Activated naive CD4-positive, alpha-beta T cell treated with anti-CD3 and anti-CD28 coated beads, Interleukin-2, amount 50 U/mL, for 24 hours (primary cell): ENCODE data around the gene IL20.
"Not testable (repeated sequence)": the region's sequence is repeated elsewhere in the genome, so short reads cannot be mapped to it uniquely, and the experiment has no call there.

Experiments
- H3K27ac Mint-ChIP-seq: one replicate; pipeline ENCODE4 v1.8.0; 2021; ENCODE audit warnings: mild to moderate bottlenecking, mixed read lengths
- H3K27me3 Mint-ChIP-seq: one replicate; pipeline ENCODE4 v1.8.0; 2021; ENCODE audit warnings: mixed read lengths
- H3K36me3 Mint-ChIP-seq: one replicate; pipeline ENCODE4 v1.8.0; 2021; ENCODE audit warnings: mixed read lengths
- H3K4me1 Mint-ChIP-seq: one replicate; pipeline ENCODE4 v1.8.0; 2021; ENCODE audit warnings: mixed read lengths
- H3K4me3 Mint-ChIP-seq: one replicate; pipeline ENCODE4 v1.8.0; 2021; ENCODE audit warnings: mild to moderate bottlenecking, mixed read lengths
- H3K9me3 Mint-ChIP-seq: one replicate; pipeline ENCODE4 v1.8.0; 2021; ENCODE audit warnings: mixed read lengths

The IL20 gene

GRCh38 chr1:206834711-206835110 is 30.7 kb upstream of the IL20 start:
- Mint-ChIP-seq H3K4me3 (no peak overlapping the region), H3K9me3 (no peaks in the 10 kb centered on the region), H3K27me3 (no peaks in the 10 kb centered on the region), H3K27ac (no peak overlapping the region), H3K36me3 (no peaks in the 10 kb centered on the region), H3K4me1 (peaks cover 32% of the 10 kb centered on the region)

GRCh38 chr1:206835186-206835585 is 30.2 kb upstream of the IL20 start:
- H3K27ac Mint-ChIP-seq, result no peak overlapping the region
- no peaks in the 10 kb centered on the region for H3K27me3 Mint-ChIP-seq
- no peaks in the 10 kb centered on the region for H3K36me3 Mint-ChIP-seq
- no peak overlapping the region for H3K4me3 Mint-ChIP-seq
- H3K9me3 Mint-ChIP-seq, result no peaks in the 10 kb centered on the region
- peaks cover 27% of the 10 kb centered on the region for H3K4me1 Mint-ChIP-seq

GRCh38 chr1:206836111-206836510 is 29.3 kb upstream of the IL20 start:
- H3K9me3 Mint-ChIP-seq, result no peaks in the 10 kb centered on the region
- H3K27me3 Mint-ChIP-seq, result no peaks in the 10 kb centered on the region
- no peak overlapping the region for H3K27ac Mint-ChIP-seq
- no peaks in the 10 kb centered on the region for H3K36me3 Mint-ChIP-seq
- peaks cover 26% of the 10 kb centered on the region for H3K4me1 Mint-ChIP-seq
- H3K4me3 Mint-ChIP-seq, result no peak overlapping the region

GRCh38 chr1:206839006-206839560 is 26.3 kb upstream of the IL20 start:
- H3K4me1 Mint-ChIP-seq, result peaks cover 4% of the 10 kb centered on the region
- H3K4me3 Mint-ChIP-seq, result no peak overlapping the region
- H3K27me3 Mint-ChIP-seq, result no peaks in the 10 kb centered on the region
- no peak overlapping the region for H3K27ac Mint-ChIP-seq
- no peaks in the 10 kb centered on the region for H3K9me3 Mint-ChIP-seq
- no peaks in the 10 kb centered on the region for H3K36me3 Mint-ChIP-seq

GRCh38 chr1:206839857-206840256 is 25.6 kb upstream of the IL20 start:
- H3K9me3 Mint-ChIP-seq, result no peaks in the 10 kb centered on the region
- no peaks in the 10 kb centered on the region for H3K36me3 Mint-ChIP-seq
- H3K4me3 Mint-ChIP-seq, result no peak overlapping the region
- H3K27me3 Mint-ChIP-seq, result no peaks in the 10 kb centered on the region
- no peak overlapping the region for H3K27ac Mint-ChIP-seq
- peaks cover 4% of the 10 kb centered on the region for H3K4me1 Mint-ChIP-seq

- H3K27ac Mint-ChIP-seq, result no peak overlapping the region
- H3K9me3 Mint-ChIP-seq, result no peaks in the 10 kb centered on the region
- H3K27me3 Mint-ChIP-seq, result no peaks in the 10 kb centered on the region
- H3K4me3 Mint-ChIP-seq, result no peak overlapping the region
- H3K4me1 Mint-ChIP-seq, result peaks cover 4% of the 10 kb centered on the region
- no peaks in the 10 kb centered on the region for H3K36me3 Mint-ChIP-seq
These were observed 23.7 kb upstream of the IL20 start for GRCh38 chr1:206841609-206842323.

GRCh38 chr1:206842854-206843253 is 22.6 kb upstream of the IL20 start:
- peaks cover 4% of the 10 kb centered on the region for H3K4me1 Mint-ChIP-seq
- no peaks in the 10 kb centered on the region for H3K27me3 Mint-ChIP-seq
- H3K36me3 Mint-ChIP-seq, result no peaks in the 10 kb centered on the region
- H3K4me3 Mint-ChIP-seq, result no peak overlapping the region
- no peak overlapping the region for H3K27ac Mint-ChIP-seq
- no peaks in the 10 kb centered on the region for H3K9me3 Mint-ChIP-seq

- Mint-ChIP-seq H3K27me3 (no peaks in the 10 kb centered on the region), H3K36me3 (no peaks in the 10 kb centered on the region), H3K27ac (no peak overlapping the region), H3K4me1 (peaks cover 4% of the 10 kb centered on the region), H3K4me3 (no peak overlapping the region), H3K9me3 (no peaks in the 10 kb centered on the region)
These were observed 21.8 kb upstream of the IL20 start for GRCh38 chr1:206843626-206844025.

- no peaks in the 10 kb centered on the region for H3K4me1 Mint-ChIP-seq
These were observed 18.9 kb upstream of the IL20 start for GRCh38 chr1:206846487-206846886.

GRCh38 chr1:206847337-206847834 is 18.0 kb upstream of the IL20 start:
- no peak overlapping the region for H3K27ac Mint-ChIP-seq
- H3K4me3 Mint-ChIP-seq, result no peak overlapping the region
- H3K36me3 Mint-ChIP-seq, result peaks cover 2% of the 10 kb centered on the region
- H3K27me3 Mint-ChIP-seq, result no peaks in the 10 kb centered on the region
- no peaks in the 10 kb centered on the region for H3K4me1 Mint-ChIP-seq
- no peaks in the 10 kb centered on the region for H3K9me3 Mint-ChIP-seq

More at GRCh38 chr1:206846487-206846886, 18.9 kb upstream of the IL20 start:
- Mint-ChIP-seq H3K27me3 (no peaks in the 10 kb centered on the region), H3K27ac (no peak overlapping the region), H3K9me3 (no peaks in the 10 kb centered on the region), H3K36me3 (peaks cover 2% of the 10 kb centered on the region), H3K4me3 (no peak overlapping the region)

GRCh38 chr1:206847946-206848345 is 17.5 kb upstream of the IL20 start:
- Mint-ChIP-seq H3K36me3 (peaks cover 2% of the 10 kb centered on the region), H3K4me3 (no peak overlapping the region), H3K27me3 (no peaks in the 10 kb centered on the region), H3K9me3 (no peaks in the 10 kb centered on the region), H3K4me1 (no peaks in the 10 kb centered on the region), H3K27ac (no peak overlapping the region)

GRCh38 chr1:206850401-206850800 is 15.0 kb upstream of the IL20 start:
- Mint-ChIP-seq H3K9me3 (no peaks in the 10 kb centered on the region), H3K4me3 (no peak overlapping the region), H3K27ac (no peak overlapping the region), H3K27me3 (no peaks in the 10 kb centered on the region), H3K36me3 (peaks cover 2% of the 10 kb centered on the region), H3K4me1 (no peaks in the 10 kb centered on the region)

GRCh38 chr1:206851341-206852010 is 13.9 kb upstream of the IL20 start:
- no peak overlapping the region for H3K4me3 Mint-ChIP-seq
- H3K4me1 Mint-ChIP-seq, result peaks cover 5% of the 10 kb centered on the region
- no peaks in the 10 kb centered on the region for H3K27me3 Mint-ChIP-seq
- H3K36me3 Mint-ChIP-seq, result peaks cover 2% of the 10 kb centered on the region
- H3K9me3 Mint-ChIP-seq, result no peaks in the 10 kb centered on the region
- no peak overlapping the region for H3K27ac Mint-ChIP-seq

GRCh38 chr1:206852662-206853061 is 12.8 kb upstream of the IL20 start:
- H3K4me1 Mint-ChIP-seq, result peaks cover 10% of the 10 kb centered on the region
- H3K27me3 Mint-ChIP-seq, H3K9me3 Mint-ChIP-seq, H3K36me3 Mint-ChIP-seq, H3K27ac Mint-ChIP-seq, H3K4me3 Mint-ChIP-seq: not testable (repeated sequence)

GRCh38 chr1:206853696-206854095 is 11.7 kb upstream of the IL20 start:
- H3K36me3 Mint-ChIP-seq, H3K9me3 Mint-ChIP-seq, H3K27ac Mint-ChIP-seq: not testable (repeated sequence)

GRCh38 chr1:206854401-206855129 is 10.9 kb upstream of the IL20 start:
- H3K27ac Mint-ChIP-seq, result no peak overlapping the region
- H3K27me3 Mint-ChIP-seq, result no peaks in the 10 kb centered on the region
- H3K9me3 Mint-ChIP-seq, result no peaks in the 10 kb centered on the region
- peaks cover 23% of the 10 kb centered on the region for H3K4me1 Mint-ChIP-seq
- H3K36me3 Mint-ChIP-seq, result no peaks in the 10 kb centered on the region
- H3K4me3 Mint-ChIP-seq, result no peak overlapping the region

More at GRCh38 chr1:206853696-206854095, 11.7 kb upstream of the IL20 start:
- H3K27me3 Mint-ChIP-seq, H3K4me3 Mint-ChIP-seq: not testable (repeated sequence)
- H3K4me1 Mint-ChIP-seq, result peaks cover 14% of the 10 kb centered on the region
